ENCODE results near the gene SUPT4H1. TPM values are rescaled to one million over a fixed set of nuclear protein-coding genes. Genes with fewer than 3 reads are reported as not detected.

Gene SUPT4H1
- total and polyA plus RNA-seq, 9 of the 15 experiments (the other 6 are each of a cell fraction or from before 2014, with no cell fraction given): 62.1 to 320 (median 117) TPM

- no peak for TF ChIP-seq TCF7 (IDR thresholded peaks at IDR 0.05; ENCODE audit: borderline replicate concordance)
- no peak for TF ChIP-seq CHD2 (IDR thresholded peaks at IDR 0.05; ENCODE audit: low read depth, low read length)
- no peak for TF ChIP-seq ZNF449 (CRISPR knock-in tag; IDR thresholded peaks at IDR 0.05)
- TF ChIP-seq RBM17 (IDR thresholded peaks at IDR 0.05; ENCODE audit: borderline replicate concordance, low read depth, low read length): no peak
- no peak for TF ChIP-seq PHF8 (IDR thresholded peaks at IDR 0.05; ENCODE audit: borderline replicate concordance, low read length)
- no peak for TF ChIP-seq IRF1 (CRISPR knock-in tag; IDR thresholded peaks at IDR 0.05; ENCODE audit: borderline replicate concordance)
- no peak for TF ChIP-seq SMAD2 (IDR thresholded peaks at IDR 0.05; ENCODE audit: low read depth, low read length)
Measured at GRCh38 chr17:58351182-58351581, 819 bp downstream of the SUPT4H1 start (continued).

DNA sequence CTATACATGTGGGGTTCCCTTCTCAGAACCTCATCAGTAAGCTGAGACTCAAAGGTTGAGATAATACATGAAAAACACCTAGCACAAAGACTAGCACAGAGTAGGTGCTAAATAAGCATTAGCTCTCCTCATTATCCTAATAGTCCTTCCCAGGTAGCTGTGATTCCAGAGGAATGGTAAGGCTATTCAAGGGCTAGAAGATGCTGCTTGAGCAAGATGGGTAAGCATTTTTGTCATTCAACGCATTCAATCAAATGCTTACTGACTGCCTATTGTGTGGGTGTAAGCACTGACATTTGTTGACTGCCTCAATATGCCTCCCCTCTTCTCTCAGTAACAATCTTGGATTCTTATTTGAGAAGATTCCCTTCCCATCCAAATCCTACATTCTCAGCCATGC lies 4.0 kb downstream of the SUPT4H1 start:
- no peak overlapping the region for H3K27ac ChIP-seq (ENCODE audit: extremely low read depth, low read depth, low read length)
- intact Hi-C loops (cut with micrococcal nuclease) (no loop called here), in situ Hi-C loops (cut with MboI) (no loop called here)
- H3K36me3 ChIP-seq (ENCODE audit: control insufficient read depth, insufficient read depth, low read length): peaks cover 77% of the 10 kb centered on the region
- POLR2A ChIA-PET: interaction anchor here (2.7 kb wide), 1 partner anchor 11 kb away, joined by 44 read pairs; no protein-coding TSS in a partner anchor
- BruUV-seq (replicated peaks): no TSS peak
- peaks cover 29% of the 10 kb centered on the region for H3K79me2 ChIP-seq (ENCODE audit: control insufficient read depth, insufficient read depth, low read length)
- ATAC-seq: no peak
- peaks cover 1 to 3% of the 10 kb centered on the region in 2 experiments; a peak in 4 of 5 replicates for H3K4me1 ChIP-seq (replicated peaks in 1 of 2; ENCODE audit: control insufficient read depth in 2 of 2, insufficient read depth in 2 of 2, low read length in 2 of 2)
- H3K9ac ChIP-seq (ENCODE audit: insufficient read depth in 1 of 2, low read depth in 2 of 2, low read length in 2 of 2): no peak overlapping the region
- 100% methylated on average over 1 of the region's 1 CpG for WGBS (ENCODE audit: insufficient coverage, low coverage, missing lambda C conversion rate)
- no peaks in the 10 kb centered on the region for H3K9me3 ChIP-seq (replicated peaks; ENCODE audit: control insufficient read depth, insufficient read depth, low read depth, low read length)
- no peak for DNase-seq (ENCODE audit: extremely low read depth in 1 of 4, low spot score in 3 of 4)
- no peaks in the 10 kb centered on the region for H3K27me3 ChIP-seq (ENCODE audit: control insufficient read depth in 2 of 2, insufficient read depth in 2 of 2, low read length in 2 of 2)
- no peak overlapping the region for H3K4me2 ChIP-seq (ENCODE audit: insufficient read depth, low read length)
- CTCF ChIA-PET (ENCODE audit: low intra/inter-chr PET ratio): no interaction called here
- H4K20me1 ChIP-seq (replicated peaks; ENCODE audit: control insufficient read depth, insufficient read depth, low read length): no peaks in the 10 kb centered on the region; the same call in 1 of the 2 replicates
- no peak for FAIRE-seq
- no peaks in the 10 kb centered on the region for H3K9me1 ChIP-seq (ENCODE audit: control insufficient read depth, insufficient read depth, low read length)
- no peak overlapping the region for H3K4me3 ChIP-seq
- no peak overlapping the region for H2AFZ ChIP-seq (ENCODE audit: low read depth, low read length)
- TF ChIP-seq CEBPZ (IDR thresholded peaks at IDR 0.05; ENCODE audit: borderline replicate concordance, low read depth, low read length) (no peak), EWSR1 (IDR thresholded peaks at IDR 0.05; ENCODE audit: borderline replicate concordance, low read depth, partially characterized antibody) (no peak), ZNF444 (CRISPR knock-in tag; IDR thresholded peaks at IDR 0.05) (no peak), CBFA2T3 (IDR thresholded peaks at IDR 0.05) (no peak), MCM7 (IDR thresholded peaks at IDR 0.05) (no peak), EGR1 (conservative IDR thresholded peaks at IDR 0.05) (no peak), RNF219 (CRISPR knock-in tag; IDR thresholded peaks at IDR 0.05) (no peak)
